Body of pancreas (tissue), 4 donors: ENCODE results near the gene DRICH1.

Experiments
- CTCF ChIP-seq, 7 experiments: fragments of 450-650 bp in 4 of 7; fragments of 200-600 bp in 3 of 7; sonication (generic) in 3 of 7; IDR thresholded peaks; one replicate each; pipeline ENCODE4 v1.5.1; 2016 to 2019; ENCODE audit warnings: antibody characterized with exemption in 7 of 7
- POLR2A ChIP-seq, 3 donors: fragments of 450-650 bp; IDR thresholded peaks; one replicate each; pipeline ENCODE4 v1.6.1; 2016; ENCODE audit warnings: antibody characterized with exemption in 3 of 3, mild to moderate bottlenecking in 2 of 3

DNA sequence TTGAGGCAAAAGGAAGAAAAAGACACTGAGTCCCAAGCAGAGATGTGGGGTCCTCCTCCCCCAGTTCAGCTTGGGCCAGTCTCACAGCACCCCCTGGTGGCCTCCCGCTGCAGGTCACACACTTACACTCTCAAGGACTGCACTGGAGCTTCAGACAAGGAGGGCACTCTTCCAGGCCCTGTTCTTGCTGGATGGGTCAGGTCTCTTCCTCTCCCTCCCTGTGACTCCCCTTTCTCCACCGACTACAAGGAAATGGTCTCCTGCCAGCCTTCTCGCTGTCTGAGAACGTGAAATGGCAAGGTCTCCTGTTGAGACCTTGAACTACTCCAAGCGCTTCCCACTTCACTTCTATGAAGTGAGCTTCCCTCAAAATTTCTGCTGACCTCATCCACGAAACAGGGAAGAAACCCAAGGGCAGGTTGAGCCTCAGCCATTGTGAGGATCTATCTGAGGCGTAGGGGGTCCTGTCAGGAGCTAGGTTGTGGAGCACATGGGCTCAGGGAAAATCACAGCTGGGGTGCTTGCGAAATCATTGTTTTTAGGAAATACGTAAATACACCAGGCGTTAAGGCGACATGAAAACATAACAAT is 40.8 kb downstream of the DRICH1 start:
- TF ChIP-seq POLR2A (IDR thresholded peaks at IDR 0.05) (peak in 2 of 3 donors; percentile 24 to 43), CTCF (IDR thresholded peaks at IDR 0.05) (peak; percentile 55 to 88 (median 75))
